HG03575 (cell line): ENCODE data around the gene KCTD11.
"Not testable (repeated sequence)": the region's sequence is repeated elsewhere in the genome, so short reads cannot be mapped to it uniquely, and the experiment has no call there.

Source experiments
- ATAC-seq: cut with Tn5 transposase; IDR thresholded peaks from one replicate; pipeline ENCODE4 v1.9.1; 2021; ENCODE audit not compliant: unreplicated experiment, insufficient number of reproducible peaks, low FRiP score; ENCODE audit errors: extremely low read depth

Gene KCTD11

GRCh38 chr17:7336240-7337175 is 15.5 kb upstream of the KCTD11 start, which contains the start of gene ACAP1:
TSS of gene ACAP1 (plus strand) at chr17:7336529. CDS start at chr17:7336735, 206 bp downstream.
- ATAC-seq = no peak

DNA sequence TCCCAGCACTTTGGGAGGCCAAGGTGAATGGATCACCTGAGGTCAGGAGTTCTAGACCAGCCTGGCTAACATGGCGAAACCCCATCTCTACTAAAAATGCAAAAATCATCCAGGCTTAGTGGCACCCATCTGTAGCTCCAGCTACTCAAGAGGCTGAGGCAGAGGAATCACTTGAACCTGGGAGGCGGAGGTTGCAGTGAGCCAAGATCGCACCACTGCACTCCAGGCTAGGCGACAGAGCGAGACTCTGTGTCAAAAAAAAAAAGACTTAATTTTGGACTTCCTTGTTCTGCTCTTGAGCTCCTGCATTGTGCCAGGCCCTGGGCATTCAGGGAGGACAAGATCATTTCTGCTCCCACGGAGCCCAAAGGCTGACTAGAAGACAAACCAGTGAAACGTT is 14.4 kb upstream of the KCTD11 start:
- not testable (repeated sequence) for ATAC-seq

GRCh38 chr17:7340179-7340578 is 11.8 kb upstream of the KCTD11 start:
- no peak for ATAC-seq

GRCh38 chr17:7341842-7342241 is 10.1 kb upstream of the KCTD11 start:
- ATAC-seq = no peak

GRCh38 chr17:7343250-7343649 is 8.7 kb upstream of the KCTD11 start:
- ATAC-seq = no peak

DNA sequence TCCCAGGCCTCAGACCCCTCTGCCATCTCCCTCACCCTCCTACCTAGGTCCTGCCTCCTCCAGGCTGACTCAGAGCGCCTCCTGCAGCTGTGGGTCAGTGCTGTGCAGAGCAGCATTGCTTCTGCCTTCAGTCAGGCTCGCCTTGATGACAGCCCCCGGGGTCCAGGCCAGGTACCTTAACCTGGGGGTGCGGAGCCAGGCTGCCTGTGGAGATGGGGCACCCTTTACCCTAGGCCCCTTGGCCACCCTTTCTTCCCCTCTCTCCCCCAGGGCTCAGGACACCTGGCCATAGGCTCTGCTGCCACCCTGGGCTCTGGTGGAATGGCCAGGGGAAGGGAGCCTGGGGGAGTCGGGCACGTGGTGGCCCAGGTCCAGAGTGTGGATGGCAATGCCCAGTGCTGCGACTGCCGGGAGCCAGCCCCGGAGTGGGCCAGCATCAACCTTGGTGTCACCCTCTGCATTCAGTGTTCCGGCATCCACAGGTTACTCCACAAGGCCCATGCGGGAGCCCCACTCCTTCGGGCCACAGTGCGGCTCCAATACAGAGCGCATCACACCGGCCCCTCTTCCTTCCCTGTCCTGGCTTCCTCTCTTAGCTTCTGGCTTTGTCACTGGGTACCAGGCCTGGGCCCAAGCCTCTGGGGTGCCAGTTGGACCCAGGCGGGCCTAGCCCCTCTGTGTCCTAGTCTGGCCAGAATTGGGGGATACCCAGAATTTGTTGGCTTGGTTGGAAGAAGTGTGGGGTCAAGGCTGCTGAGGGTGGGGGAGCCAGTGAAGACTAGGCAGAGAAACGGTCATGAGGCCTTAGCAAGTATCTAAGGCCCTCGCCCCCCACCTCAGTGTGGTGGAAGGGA is 5.0 kb upstream of the KCTD11 start:
- ATAC-seq = no peak

- no peak for ATAC-seq
Measured at GRCh38 chr17:7347630-7348477, 4.1 kb upstream of the KCTD11 start.

DNA sequence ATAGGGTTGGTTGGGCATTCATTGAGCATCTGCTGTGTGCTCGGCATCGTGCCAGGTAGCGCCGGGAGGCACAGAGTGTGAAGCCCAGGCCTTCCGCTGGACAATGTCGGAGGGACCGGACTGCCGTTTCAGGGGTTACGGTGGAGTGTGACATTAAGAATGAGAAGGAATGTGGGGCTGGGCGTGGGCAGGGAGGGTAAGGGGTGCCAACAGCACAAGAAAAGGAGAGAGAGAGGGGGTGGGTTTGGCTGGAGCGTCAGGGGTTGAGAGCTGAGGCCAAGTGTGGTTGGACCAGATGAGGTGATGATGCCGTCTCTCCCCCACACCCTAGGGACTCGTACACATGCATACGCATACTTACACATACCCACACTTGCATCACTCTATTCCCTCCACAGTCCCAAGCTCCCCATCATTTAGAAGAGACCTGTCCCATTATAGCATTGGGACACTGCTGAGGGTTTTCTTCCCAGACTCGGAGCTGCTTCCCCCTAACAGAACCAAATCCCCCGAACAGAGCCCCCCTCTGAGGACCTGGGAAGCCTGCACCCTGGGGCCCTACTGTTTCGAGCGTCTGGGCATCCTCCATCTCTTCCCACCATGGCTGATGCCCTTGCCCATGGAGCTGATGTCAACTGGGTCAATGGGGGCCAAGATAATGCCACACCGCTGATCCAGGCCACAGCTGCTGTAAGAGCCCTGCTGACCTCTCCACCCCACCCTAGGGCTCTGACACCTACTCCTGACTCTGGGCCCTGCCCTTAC is 3.3 kb upstream of the KCTD11 start:
- ATAC-seq = no peak

DNA sequence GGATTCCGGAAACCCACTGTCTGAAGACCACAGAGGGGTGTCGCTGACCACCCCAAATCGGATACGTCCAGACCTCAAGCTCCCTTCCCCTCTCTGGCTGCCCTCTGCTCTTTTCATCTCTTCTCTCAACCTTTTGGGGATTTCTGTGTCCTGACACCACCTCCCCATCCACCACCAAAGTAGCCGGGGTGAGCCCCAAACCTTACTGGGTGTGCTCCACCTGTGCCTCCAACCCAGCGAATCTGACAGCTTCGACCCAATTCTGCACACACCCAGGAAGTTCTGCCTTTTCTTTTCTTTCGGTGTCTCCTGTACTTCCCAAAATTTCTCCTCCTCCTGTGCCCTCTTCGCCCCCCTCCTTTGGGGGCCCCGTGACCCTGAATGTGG is 534 bp downstream of the KCTD11 start:
- no peak for ATAC-seq

- ATAC-seq = no peak
Measured at GRCh38 chr17:7352910-7353635, 1.1 kb downstream of the KCTD11 start.

GRCh38 chr17:7354262-7354843 is 2.4 kb downstream of the KCTD11 start:
- ATAC-seq = no peak

GRCh38 chr17:7355053-7355452 is 3.1 kb downstream of the KCTD11 start, which contains the start of gene TMEM95:
TSS of gene TMEM95 (plus strand) at chr17:7355156. CDS start at chr17:7355205, 49 bp downstream.
- ATAC-seq = no peak

DNA sequence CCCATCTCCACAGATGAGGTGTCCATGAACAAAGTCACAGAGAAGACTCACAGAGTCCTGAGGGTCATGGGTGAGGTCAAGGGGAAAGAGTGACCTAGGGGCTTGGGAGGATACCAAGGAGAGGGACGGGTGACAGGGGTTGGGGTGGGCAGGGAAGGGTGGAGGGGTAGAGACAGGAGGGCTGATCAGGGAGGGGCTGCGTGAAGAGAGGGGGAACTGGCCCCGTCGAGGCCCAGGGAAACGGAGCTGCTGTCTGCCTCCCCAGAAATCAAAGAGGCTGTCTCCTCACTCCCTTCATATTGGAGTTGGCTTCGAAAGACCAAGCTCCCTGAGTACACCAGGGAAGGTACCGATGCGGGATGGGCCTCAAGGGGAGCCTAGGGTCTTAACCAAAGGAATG is 3.6 kb downstream of the KCTD11 start:
- ATAC-seq = no peak

DNA sequence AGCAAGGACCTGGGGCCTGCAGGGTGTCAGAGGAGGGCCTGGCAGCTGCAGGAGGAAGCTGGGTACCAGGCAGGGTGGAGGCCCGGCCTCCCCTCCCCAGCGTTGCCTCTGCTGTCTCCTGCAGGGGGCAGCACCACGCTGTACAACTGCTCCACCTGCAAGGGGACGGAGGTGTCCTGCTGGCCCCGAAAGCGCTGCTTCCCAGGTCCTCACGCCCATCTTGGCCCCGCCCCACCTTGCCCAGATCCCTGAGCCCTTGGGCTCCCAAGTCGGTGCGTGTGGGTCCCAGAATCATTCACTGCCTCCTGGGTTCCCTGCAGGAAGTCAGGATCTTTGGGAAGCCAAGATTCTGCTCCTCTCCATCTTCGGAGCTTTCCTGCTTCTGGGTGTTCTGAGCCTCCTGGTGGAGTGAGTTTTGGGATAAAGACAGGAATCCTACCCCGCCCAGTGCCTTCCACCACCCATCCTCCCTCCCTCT is 4.1 kb downstream of the KCTD11 start:
- no peak for ATAC-seq

GRCh38 chr17:7356756-7357155 is 4.8 kb downstream of the KCTD11 start:
- ATAC-seq = no peak

DNA sequence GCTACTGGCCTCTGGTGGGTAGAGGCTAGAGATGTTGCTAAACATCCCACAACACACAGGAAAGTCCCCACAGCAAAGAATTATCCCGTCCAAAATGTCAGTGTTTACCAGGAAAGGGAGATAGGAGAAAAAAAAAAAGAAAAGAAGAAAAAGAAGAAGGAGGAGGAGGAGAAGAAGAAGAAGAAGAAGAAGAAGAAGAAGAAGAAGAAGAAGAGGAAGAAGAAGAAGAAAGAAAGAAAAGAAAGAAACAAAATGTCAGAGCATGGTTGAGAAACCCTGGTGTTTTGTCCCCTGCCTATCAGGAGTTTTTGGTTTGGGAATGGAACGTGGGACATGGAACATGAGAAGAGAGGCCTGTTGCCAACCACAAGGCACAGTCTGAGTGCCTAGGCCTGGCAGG is 5.4 kb downstream of the KCTD11 start:
- ATAC-seq = no peak

DNA sequence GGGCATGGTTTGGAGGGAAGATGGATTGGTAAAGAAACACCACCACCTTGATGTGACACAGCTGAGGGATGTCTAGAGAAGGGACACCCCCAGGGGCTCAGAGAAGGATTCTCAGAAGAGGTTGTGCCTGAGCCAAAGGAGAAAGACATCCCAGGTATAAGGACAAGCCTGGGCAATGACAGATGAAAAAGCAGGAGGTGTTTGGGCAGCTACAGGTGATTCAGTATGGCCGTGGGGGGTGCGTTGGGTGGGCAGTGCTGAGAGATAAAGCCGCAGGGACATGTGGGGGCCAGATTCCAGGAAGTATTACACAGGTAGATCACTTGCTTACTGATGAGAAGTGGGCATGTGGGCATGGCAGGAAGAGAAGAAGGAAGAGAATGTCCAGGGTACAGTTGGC is 9.9 kb downstream of the KCTD11 start:
- ATAC-seq = no peak
